ENCODE data around the gene PIGU. TPM values are rescaled to one million over a fixed set of nuclear protein-coding genes. Genes with fewer than 3 reads are reported as not detected.

Gene PIGU
- total RNA-seq, 1 donor from 2014 or later: 45.8 TPM

GRCh38 chr20:34549929-34550305 lies 127.0 kb downstream of the PIGU start:
- Mint-ChIP-seq H3K9me3 (ENCODE audit: low read depth) (no peaks in the 10 kb centered on the region), H3K27me3 (peaks cover 8% of the 10 kb centered on the region), H3K4me3 (ENCODE audit: low read depth) (no peak overlapping the region), H3K36me3 (ENCODE audit: insufficient read depth) (no peaks in the 10 kb centered on the region), H3K27ac (peak overlapping the region; percentile 32), H3K4me1 (ENCODE audit: low read depth) (peaks cover 16% of the 10 kb centered on the region)
- DNase-seq (ENCODE audit: low spot score, unreplicated experiment): no peak
- TF ChIP-seq CTCF (IDR thresholded peaks at IDR 0.05; ENCODE audit: unreplicated experiment): no peak

DNA sequence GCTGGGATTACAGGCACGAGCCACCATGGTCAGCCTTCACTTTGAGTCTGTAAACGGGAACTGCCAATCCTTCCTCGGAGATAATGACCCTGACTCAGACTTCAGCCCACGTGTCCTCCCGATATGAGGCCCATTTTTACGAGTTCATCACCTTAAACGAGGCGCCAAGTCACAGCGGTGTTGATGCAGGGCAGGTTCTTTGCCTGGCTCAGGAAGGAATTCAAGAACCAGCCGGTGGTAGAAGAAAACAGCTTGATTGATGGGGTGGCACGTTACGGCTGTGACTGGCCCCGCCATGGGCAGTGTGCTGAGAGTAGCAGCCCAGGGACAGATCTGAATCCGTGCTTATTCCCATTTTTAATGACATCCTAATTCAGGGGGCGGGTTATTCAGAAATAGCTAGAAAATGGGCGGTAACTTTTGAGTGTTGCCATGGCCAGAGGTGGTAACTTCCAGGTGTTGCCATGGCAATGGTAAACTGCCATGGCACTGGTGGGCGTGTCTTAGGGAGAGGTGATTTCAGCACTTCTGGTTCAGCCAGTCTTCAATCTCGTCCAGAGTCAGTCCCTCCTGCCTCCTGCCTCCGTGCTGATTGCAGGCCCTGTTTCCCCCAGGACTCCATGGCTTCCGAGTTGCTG lies 127.5 kb downstream of the PIGU start:
- peak overlapping the region; percentile 32 for H3K27ac Mint-ChIP-seq
- no peaks in the 10 kb centered on the region for H3K36me3 Mint-ChIP-seq (ENCODE audit: insufficient read depth)
- H3K4me3 Mint-ChIP-seq (ENCODE audit: low read depth): no peak overlapping the region
- TF ChIP-seq CTCF (IDR thresholded peaks at IDR 0.05; ENCODE audit: unreplicated experiment): no peak
- DNase-seq (ENCODE audit: low spot score, unreplicated experiment): no peak
- H3K27me3 Mint-ChIP-seq: peaks cover 11% of the 10 kb centered on the region
- peaks cover 20% of the 10 kb centered on the region for H3K4me1 Mint-ChIP-seq (ENCODE audit: low read depth)
- no peaks in the 10 kb centered on the region for H3K9me3 Mint-ChIP-seq (ENCODE audit: low read depth)

GRCh38 chr20:34547844-34548613 lies 128.9 kb downstream of the PIGU start:
- no peak for TF ChIP-seq CTCF (IDR thresholded peaks at IDR 0.05; ENCODE audit: unreplicated experiment)
- peaks cover 30% of the 10 kb centered on the region for H3K4me1 Mint-ChIP-seq (ENCODE audit: low read depth)
- peaks cover 11% of the 10 kb centered on the region for H3K27me3 Mint-ChIP-seq
- H3K9me3 Mint-ChIP-seq (ENCODE audit: low read depth): no peaks in the 10 kb centered on the region
- H3K36me3 Mint-ChIP-seq (ENCODE audit: insufficient read depth): no peaks in the 10 kb centered on the region
- no peak for DNase-seq (ENCODE audit: low spot score, unreplicated experiment)
- H3K27ac Mint-ChIP-seq: no peak overlapping the region
- H3K4me3 Mint-ChIP-seq (ENCODE audit: low read depth): no peak overlapping the region

DNA sequence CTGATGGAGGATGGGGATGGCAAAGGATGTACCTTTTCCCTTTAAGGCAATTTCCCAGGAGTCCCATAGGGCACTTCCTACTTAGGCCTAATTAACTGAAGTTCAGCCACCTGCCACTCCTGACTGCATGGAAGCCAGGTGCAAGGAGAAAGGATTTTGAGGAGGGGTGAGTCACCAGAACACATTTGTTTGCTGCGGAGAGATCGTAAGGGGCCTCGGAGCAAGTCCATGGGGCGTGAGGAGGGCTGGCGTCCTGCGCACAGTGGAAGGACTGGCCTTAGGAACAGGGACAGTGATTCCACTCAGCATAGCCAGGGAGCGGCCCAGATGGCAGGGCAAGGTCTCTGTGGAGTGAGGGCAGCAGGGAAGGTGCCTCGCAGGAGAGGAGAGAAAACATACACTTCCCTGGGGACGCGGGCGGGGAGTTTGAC lies 130.1 kb downstream of the PIGU start:
- Mint-ChIP-seq H3K27me3 (peaks cover 11% of the 10 kb centered on the region), H3K9me3 (ENCODE audit: low read depth) (no peaks in the 10 kb centered on the region), H3K36me3 (ENCODE audit: insufficient read depth) (peaks cover 2% of the 10 kb centered on the region), H3K27ac (peak overlapping the region; percentile 14), H3K4me3 (ENCODE audit: low read depth) (peak overlapping the region; percentile 33), H3K4me1 (ENCODE audit: low read depth) (peaks cover 30% of the 10 kb centered on the region)
- no peak for DNase-seq (ENCODE audit: low spot score, unreplicated experiment)
- no peak for TF ChIP-seq CTCF (IDR thresholded peaks at IDR 0.05; ENCODE audit: unreplicated experiment)

DNA sequence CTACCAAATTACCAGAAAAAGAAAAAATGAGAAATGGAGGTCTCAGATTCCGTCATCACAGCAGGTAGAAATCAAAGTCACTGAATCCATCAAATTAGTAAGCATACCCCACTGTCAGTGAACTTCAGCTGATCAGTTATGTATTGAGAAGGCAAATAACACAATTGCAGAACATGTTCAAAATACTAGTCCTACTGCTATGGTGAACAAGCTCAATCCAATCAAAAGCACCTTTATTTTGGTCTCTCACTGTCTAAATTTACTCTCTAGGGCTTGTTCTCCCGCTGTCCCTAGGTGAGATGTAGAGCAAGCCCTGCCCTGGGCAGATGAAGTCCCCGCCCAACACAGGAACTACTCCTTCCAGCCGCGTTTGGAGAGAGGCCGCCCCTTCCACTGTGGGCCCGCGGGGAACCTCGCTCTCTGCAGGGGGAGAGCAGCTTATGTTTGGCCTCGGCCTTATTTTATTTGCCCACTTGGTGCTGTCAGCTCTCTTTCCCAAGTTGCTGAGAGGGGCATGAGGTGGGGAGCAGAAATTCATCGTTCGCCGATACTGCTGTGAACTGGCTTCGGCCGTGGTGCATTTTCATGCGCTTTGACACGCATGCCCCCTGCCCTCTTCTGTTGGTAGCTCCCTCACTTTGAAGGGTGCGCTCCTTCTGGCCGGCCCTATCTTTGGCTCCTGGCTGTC lies 132.6 kb downstream of the PIGU start:
- DNase-seq (ENCODE audit: low spot score, unreplicated experiment): no peak
- H3K4me3 Mint-ChIP-seq (ENCODE audit: low read depth): peak overlapping the region; percentile 20

More for the DNA sequence above, 132.6 kb downstream of the PIGU start:
- peaks cover 15% of the 10 kb centered on the region for H3K36me3 Mint-ChIP-seq (ENCODE audit: insufficient read depth)
- peaks cover 23% of the 10 kb centered on the region for H3K4me1 Mint-ChIP-seq (ENCODE audit: low read depth)
- no peak for TF ChIP-seq CTCF (IDR thresholded peaks at IDR 0.05; ENCODE audit: unreplicated experiment)
- H3K27ac Mint-ChIP-seq: no peak overlapping the region
- no peaks in the 10 kb centered on the region for H3K9me3 Mint-ChIP-seq (ENCODE audit: low read depth)
- peaks cover 11% of the 10 kb centered on the region for H3K27me3 Mint-ChIP-seq

Measured in progenitor cell of endocrine pancreas (in vitro differentiated cells).